ENCODE results near the gene RPS6KA1.

RPS6KA1 gene

GRCh38 chr1:26541816-26542711 is 12.5 kb downstream of the RPS6KA1 start:
- peak; percentile 55 for TF ChIP-seq CTCF (IDR thresholded peaks at IDR 0.05; ENCODE audit: insufficient read depth, low read length)
- TF ChIP-seq SPI1 (IDR thresholded peaks at IDR 0.05; ENCODE audit: borderline replicate concordance, low read depth), result peak; percentile 99
- TF ChIP-seq REST (IDR thresholded peaks at IDR 0.05; ENCODE audit: insufficient replicate concordance, low read depth), result peak; percentile 54
- TF ChIP-seq POLR2AphosphoS5 (IDR thresholded peaks at IDR 0.05; ENCODE audit: low read depth), result peak; percentile 98
- TF ChIP-seq GABPA (IDR thresholded peaks at IDR 0.05; ENCODE audit: low read depth), result peak; percentile 50
- H3K4me3 ChIP-seq (replicated peaks; ENCODE audit: insufficient read depth, low read length), result peak overlapping the region; percentile 43
- H3K27me3 ChIP-seq (ENCODE audit: insufficient read depth, poor library complexity, severe bottlenecking), result no peaks in the 10 kb centered on the region
- peak; percentile 100 for DNase-seq (ENCODE audit: low read depth in 1 of 2, low spot score in 1 of 2)
- peak overlapping the region; percentile 95 for H3K27ac ChIP-seq (replicated peaks)

- H3K4me3 ChIP-seq (replicated peaks; ENCODE audit: insufficient read depth, low read length), result peak overlapping the region; percentile 43
- TF ChIP-seq REST (IDR thresholded peaks at IDR 0.05; ENCODE audit: insufficient replicate concordance, low read depth) (no peak), SPI1 (IDR thresholded peaks at IDR 0.05; ENCODE audit: borderline replicate concordance, low read depth) (peak; percentile 63), POLR2AphosphoS5 (IDR thresholded peaks at IDR 0.05; ENCODE audit: low read depth) (no peak), GABPA (IDR thresholded peaks at IDR 0.05; ENCODE audit: low read depth) (no peak), CTCF (IDR thresholded peaks at IDR 0.05; ENCODE audit: insufficient read depth, low read length) (no peak)
- DNase-seq (ENCODE audit: low read depth in 1 of 2, low spot score in 1 of 2), result peak in 1 of 2 experiments; percentile 53
- peak overlapping the region; percentile 95 for H3K27ac ChIP-seq (replicated peaks)
- H3K27me3 ChIP-seq (ENCODE audit: insufficient read depth, poor library complexity, severe bottlenecking), result no peaks in the 10 kb centered on the region
These were observed 13.3 kb downstream of the RPS6KA1 start for GRCh38 chr1:26542771-26543451.

- peak overlapping the region; percentile 43 for H3K4me3 ChIP-seq (replicated peaks; ENCODE audit: insufficient read depth, low read length)
- DNase-seq (ENCODE audit: low read depth in 1 of 2, low spot score in 1 of 2), result no peak
- TF ChIP-seq POLR2AphosphoS5 (IDR thresholded peaks at IDR 0.05; ENCODE audit: low read depth) (no peak), REST (IDR thresholded peaks at IDR 0.05; ENCODE audit: insufficient replicate concordance, low read depth) (no peak), SPI1 (IDR thresholded peaks at IDR 0.05; ENCODE audit: borderline replicate concordance, low read depth) (no peak), CTCF (IDR thresholded peaks at IDR 0.05; ENCODE audit: insufficient read depth, low read length) (no peak), GABPA (IDR thresholded peaks at IDR 0.05; ENCODE audit: low read depth) (no peak)
- no peaks in the 10 kb centered on the region for H3K27me3 ChIP-seq (ENCODE audit: insufficient read depth, poor library complexity, severe bottlenecking)
- H3K27ac ChIP-seq (replicated peaks), result peak overlapping the region; percentile 95
These were observed 13.9 kb downstream of the RPS6KA1 start for GRCh38 chr1:26543462-26543861.

All from HL-60 (cell line).